ENCODE measurements around the gene SORD. TPM values are rescaled to one million over a fixed set of nuclear protein-coding genes. Genes with fewer than 3 reads are reported as not detected.

Gene SORD
- total RNA-seq, 1 experiment from 2014 or later: 116 TPM

DNA sequence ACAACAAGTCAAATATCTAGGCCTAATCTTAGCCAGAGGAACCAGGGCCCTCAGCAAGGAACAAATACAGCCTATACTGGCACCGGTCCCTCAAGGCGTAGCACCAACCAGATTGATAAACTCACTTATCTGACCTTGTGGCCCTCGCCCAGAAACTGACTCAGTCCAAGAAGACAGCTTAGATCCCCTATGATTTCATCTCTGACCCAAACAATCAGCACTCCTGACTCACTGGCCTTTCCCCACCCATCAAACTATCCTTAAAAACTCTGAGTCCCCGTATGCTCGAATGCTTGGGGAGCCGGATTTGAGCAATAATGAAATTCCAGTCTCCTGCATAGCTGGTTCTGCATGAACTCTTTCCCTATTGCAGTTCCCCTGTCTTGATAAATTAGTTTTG is 1.6 kb upstream of the SORD start:
- Histone ChIP-seq H3K79me2 (ENCODE audit: insufficient read depth, low read length) (peaks cover 31% of the 10 kb centered on the region), H3K4me2 (ENCODE audit: low read length) (no peak overlapping the region), H3K9ac (ENCODE audit: low read length) (no peak overlapping the region), H3K27me3 (ENCODE audit: insufficient read depth, low read length) (no peaks in the 10 kb centered on the region), H3K4me3 (replicated peaks in 1 of 2; ENCODE audit: low read depth in 1 of 2, low read length in 2 of 2) (no peak overlapping the region), H3K36me3 (ENCODE audit: control insufficient read depth in 1 of 2, insufficient read depth in 2 of 2, low read length in 2 of 2) (no peaks in the 10 kb centered on the region; a peak in 1 of 4 replicates), H2AFZ (ENCODE audit: low read depth, low read length, poor library complexity, severe bottlenecking) (no peak overlapping the region), H3K9me3 (ENCODE audit: control insufficient read depth in 1 of 2, insufficient read depth in 1 of 2, low read depth in 1 of 2, low read length in 2 of 2) (no peaks in the 10 kb centered on the region), H3K4me1 (ENCODE audit: control insufficient read depth in 1 of 2, insufficient read depth in 2 of 2, low read length in 2 of 2) (peaks cover 4 to 20% of the 10 kb centered on the region in 2 experiments), H4K20me1 (ENCODE audit: insufficient read depth) (no peaks in the 10 kb centered on the region), H3K9me2 (ENCODE audit: insufficient read depth) (no peaks in the 10 kb centered on the region), H3K27ac (ENCODE audit: low read depth, low read length) (no peak overlapping the region)
- ChIA-PET CTCF (no interaction called here), RAD21 (ENCODE audit: low non-redundant PET in 1 of 2, low total read pairs in 2 of 2, uncharacterized antibody in 2 of 2, unreplicated experiment in 2 of 2) (no interaction called here), POLR2A (no interaction called here)
- ATAC-seq: no peak
- no TSS peak for BruUV-seq (replicated peaks)
- TF ChIP-seq, protein P1, sequence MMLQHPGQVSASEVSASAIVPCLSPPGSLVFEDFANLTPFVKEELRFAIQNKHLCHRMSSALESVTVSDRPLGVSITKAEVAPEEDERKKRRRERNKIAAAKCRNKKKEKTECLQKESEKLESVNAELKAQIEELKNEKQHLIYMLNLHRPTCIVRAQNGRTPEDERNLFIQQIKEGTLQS (IDR thresholded peaks at IDR 0.05): no peak
- TF ChIP-seq CBX3 (IDR thresholded peaks at IDR 0.05; ENCODE audit: low read depth) (no peak), EGR1 (IDR thresholded peaks at IDR 0.05; ENCODE audit: low read depth) (no peak), FOSL1 (IDR thresholded peaks at IDR 0.05; ENCODE audit: low read depth) (no peak), SIN3A (IDR thresholded peaks at IDR 0.05; ENCODE audit: low read depth) (no peak), ZFX (IDR thresholded peaks at IDR 0.05) (no peak)
- TF ChIP-seq, protein P2, sequence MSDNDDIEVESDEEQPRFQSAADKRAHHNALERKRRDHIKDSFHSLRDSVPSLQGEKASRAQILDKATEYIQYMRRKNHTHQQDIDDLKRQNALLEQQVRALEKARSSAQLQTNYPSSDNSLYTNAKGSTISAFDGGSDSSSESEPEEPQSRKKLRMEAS (IDR thresholded peaks at IDR 0.05): no peak
- TF ChIP-seq, protein P3, sequence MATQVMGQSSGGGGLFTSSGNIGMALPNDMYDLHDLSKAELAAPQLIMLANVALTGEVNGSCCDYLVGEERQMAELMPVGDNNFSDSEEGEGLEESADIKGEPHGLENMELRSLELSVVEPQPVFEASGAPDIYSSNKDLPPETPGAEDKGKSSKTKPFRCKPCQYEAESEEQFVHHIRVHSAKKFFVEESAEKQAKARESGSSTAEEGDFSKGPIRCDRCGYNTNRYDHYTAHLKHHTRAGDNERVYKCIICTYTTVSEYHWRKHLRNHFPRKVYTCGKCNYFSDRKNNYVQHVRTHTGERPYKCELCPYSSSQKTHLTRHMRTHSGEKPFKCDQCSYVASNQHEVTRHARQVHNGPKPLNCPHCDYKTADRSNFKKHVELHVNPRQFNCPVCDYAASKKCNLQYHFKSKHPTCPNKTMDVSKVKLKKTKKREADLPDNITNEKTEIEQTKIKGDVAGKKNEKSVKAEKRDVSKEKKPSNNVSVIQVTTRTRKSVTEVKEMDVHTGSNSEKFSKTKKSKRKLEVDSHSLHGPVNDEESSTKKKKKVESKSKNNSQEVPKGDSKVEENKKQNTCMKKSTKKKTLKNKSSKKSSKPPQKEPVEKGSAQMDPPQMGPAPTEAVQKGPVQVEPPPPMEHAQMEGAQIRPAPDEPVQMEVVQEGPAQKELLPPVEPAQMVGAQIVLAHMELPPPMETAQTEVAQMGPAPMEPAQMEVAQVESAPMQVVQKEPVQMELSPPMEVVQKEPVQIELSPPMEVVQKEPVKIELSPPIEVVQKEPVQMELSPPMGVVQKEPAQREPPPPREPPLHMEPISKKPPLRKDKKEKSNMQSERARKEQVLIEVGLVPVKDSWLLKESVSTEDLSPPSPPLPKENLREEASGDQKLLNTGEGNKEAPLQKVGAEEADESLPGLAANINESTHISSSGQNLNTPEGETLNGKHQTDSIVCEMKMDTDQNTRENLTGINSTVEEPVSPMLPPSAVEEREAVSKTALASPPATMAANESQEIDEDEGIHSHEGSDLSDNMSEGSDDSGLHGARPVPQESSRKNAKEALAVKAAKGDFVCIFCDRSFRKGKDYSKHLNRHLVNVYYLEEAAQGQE (IDR thresholded peaks at IDR 0.05; ENCODE audit: low read depth): no peak
- no peak for DNase-seq (ENCODE audit: low read depth, low spot score)
- intact Hi-C loops (cut with micrococcal nuclease): no loop called here

Data from HCT116 (cell line).